BE2C (cell line): Measurements from ENCODE around the gene DIAPH3.

Source experiments
- DNase-seq: peaks from one replicate; pipeline ENCODE4 v3.0.0-alpha.2; 2020
- H3K27me3 ChIP-seq: fragments of 250-450 bp; sonication (Bioruptor Pico); 2 replicates; pipeline ENCODE4 v1.5.1; 2020; ENCODE audit warnings: mild to moderate bottlenecking
- H3K36me3 ChIP-seq: fragments of 250-450 bp; sonication (Bioruptor Pico); 2 replicates; pipeline ENCODE4 v1.5.1; 2020; ENCODE audit warnings: mild to moderate bottlenecking
- H3K4me1 ChIP-seq: fragments of 250-450 bp; sonication (Bioruptor Pico); 2 replicates; pipeline ENCODE4 v1.5.1; 2020
- H3K4me3 ChIP-seq: 2 replicates; pipeline ENCODE4 v1.5.1; 2011; ENCODE audit warnings: low read depth, low read length
- H3K9me3 ChIP-seq: fragments of 250-450 bp; sonication (Bioruptor Pico); 2 replicates; pipeline ENCODE4 v1.5.1; 2020
- TF ChIP-seq, protein P1 (sequence below): IDR thresholded peaks from 2 replicates; pipeline ENCODE4 v1.5.1; 2012; ENCODE audit warnings: mild to moderate bottlenecking, low read depth, low read length

The DIAPH3 gene

DNA sequence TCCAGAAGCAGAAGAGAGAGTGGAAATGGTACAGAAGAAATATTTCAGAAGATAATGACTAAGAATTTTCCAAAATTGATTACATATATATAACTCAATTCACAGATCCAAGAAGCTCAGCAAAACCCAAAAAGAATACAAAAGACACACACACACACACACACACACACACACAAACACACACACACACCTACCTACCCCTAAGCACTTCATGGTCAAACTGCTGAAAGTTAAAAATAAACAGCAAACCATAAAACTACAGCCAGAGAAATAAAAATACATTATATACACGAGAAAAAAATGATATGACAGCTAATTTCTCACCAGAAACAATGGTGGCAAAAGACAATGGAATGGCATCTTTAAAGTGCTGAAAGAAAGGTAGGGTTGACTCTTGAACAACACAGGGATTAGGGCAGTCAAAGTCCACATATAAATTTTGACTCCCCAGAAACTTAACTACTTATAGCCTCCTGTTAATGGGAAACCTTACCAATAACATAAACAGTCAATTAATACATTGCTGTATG, 49.2 kb downstream of the DIAPH3 start:
- TF ChIP-seq, protein P1, sequence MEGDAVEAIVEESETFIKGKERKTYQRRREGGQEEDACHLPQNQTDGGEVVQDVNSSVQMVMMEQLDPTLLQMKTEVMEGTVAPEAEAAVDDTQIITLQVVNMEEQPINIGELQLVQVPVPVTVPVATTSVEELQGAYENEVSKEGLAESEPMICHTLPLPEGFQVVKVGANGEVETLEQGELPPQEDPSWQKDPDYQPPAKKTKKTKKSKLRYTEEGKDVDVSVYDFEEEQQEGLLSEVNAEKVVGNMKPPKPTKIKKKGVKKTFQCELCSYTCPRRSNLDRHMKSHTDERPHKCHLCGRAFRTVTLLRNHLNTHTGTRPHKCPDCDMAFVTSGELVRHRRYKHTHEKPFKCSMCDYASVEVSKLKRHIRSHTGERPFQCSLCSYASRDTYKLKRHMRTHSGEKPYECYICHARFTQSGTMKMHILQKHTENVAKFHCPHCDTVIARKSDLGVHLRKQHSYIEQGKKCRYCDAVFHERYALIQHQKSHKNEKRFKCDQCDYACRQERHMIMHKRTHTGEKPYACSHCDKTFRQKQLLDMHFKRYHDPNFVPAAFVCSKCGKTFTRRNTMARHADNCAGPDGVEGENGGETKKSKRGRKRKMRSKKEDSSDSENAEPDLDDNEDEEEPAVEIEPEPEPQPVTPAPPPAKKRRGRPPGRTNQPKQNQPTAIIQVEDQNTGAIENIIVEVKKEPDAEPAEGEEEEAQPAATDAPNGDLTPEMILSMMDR, result no peak
- peaks cover 11% of the 10 kb centered on the region for H3K36me3 ChIP-seq

DNA sequence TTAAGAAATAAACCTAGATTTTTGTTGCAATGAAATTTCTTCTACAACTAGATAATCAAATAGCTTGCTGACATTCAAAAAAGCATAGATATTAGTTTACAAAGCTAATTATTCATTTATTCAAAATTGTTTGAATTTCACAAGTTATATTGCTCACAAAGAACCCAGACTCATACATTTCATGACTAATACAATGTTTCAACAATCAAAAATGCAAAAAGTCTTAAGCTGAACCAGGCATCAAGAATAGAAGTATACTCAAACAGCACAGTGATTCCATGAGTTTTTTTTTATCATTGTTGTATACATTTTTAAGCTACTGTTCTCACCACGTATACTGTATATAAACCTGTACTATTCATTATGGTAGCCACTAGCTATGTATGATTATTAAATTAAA, 51.0 kb downstream of the DIAPH3 start:
- Histone ChIP-seq H3K36me3 (peaks cover 11% of the 10 kb centered on the region), H3K4me1 (peaks cover 4% of the 10 kb centered on the region), H3K27me3 (no peaks in the 10 kb centered on the region), H3K9me3 (no peaks in the 10 kb centered on the region), H3K4me3 (no peak overlapping the region)
- TF ChIP-seq, protein P1, result no peak
- DNase-seq, result no peak

More for the DNA sequence above, 49.2 kb downstream of the DIAPH3 start:
- no peaks in the 10 kb centered on the region for H3K9me3 ChIP-seq
- no peak for DNase-seq
- H3K4me1 ChIP-seq, result no peaks in the 10 kb centered on the region
- H3K27me3 ChIP-seq, result no peaks in the 10 kb centered on the region
- no peak overlapping the region for H3K4me3 ChIP-seq

DNA sequence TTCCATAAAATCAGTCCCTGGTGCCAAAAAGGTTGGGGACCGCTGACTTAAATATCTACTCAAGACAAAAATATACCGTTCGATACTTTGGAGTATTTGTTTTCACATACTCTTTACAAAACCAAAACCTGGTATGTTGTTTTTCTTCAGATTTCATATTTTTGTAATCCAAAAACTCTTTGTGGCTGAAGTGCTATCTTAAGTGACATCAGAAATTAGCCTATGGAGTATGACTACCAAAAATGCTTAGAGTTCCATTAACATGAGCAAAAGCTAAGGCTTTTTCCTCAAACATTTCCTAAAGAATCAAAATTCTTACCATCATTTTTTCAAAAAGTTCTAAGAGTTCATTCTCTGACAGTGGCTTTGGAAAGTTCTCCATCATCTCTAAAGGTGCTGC, 52.0 kb downstream of the DIAPH3 start:
- DNase-seq, result no peak
- Histone ChIP-seq H3K9me3 (no peaks in the 10 kb centered on the region), H3K4me3 (no peak overlapping the region), H3K36me3 (peaks cover 11% of the 10 kb centered on the region), H3K27me3 (no peaks in the 10 kb centered on the region), H3K4me1 (peaks cover 4% of the 10 kb centered on the region)
- TF ChIP-seq, protein P1, result no peak

DNA sequence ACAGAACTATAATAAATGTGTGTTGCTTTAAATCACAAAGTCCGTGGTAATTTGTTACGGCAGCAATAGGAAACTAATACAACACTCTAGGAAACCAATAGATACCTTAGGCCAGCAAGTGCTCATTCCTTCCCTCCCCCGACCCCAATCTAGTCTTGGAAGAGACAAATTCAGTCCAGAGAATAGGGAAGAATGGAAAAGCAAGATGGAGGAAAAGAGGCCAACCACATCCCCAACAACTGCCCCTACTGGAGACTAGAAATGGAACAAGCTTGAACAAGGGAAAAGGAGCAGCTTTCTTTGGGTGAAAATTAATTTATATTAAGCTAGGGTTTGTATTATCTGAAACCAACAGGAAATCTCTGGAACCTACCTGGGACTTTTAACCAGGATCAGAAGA, 54.4 kb downstream of the DIAPH3 start:
- Histone ChIP-seq H3K4me3 (no peak overlapping the region), H3K9me3 (no peaks in the 10 kb centered on the region), H3K36me3 (peaks cover 11% of the 10 kb centered on the region), H3K4me1 (peaks cover 4% of the 10 kb centered on the region), H3K27me3 (no peaks in the 10 kb centered on the region)
- TF ChIP-seq, protein P1, result no peak
- DNase-seq, result no peak

DNA sequence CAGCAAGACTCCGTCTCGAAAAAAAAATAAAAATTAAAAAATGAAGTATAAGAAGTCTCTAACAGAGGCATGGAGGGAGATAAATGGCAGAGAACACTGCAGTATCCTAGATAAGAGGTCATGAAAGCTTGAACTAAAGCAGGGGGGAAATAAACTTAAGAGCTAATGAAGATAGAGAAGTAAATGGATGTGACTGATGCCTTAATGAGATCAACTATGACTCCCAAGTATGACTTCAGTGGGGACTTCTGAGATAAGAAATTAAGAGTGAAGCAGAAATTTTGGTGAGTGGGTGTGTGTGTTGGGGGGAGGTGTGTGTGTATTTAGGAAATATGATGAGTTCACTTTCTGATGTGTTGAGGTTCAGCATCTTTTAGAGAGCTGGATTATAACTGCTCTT, 55.1 kb downstream of the DIAPH3 start:
- Histone ChIP-seq H3K9me3 (no peaks in the 10 kb centered on the region), H3K36me3 (peaks cover 11% of the 10 kb centered on the region), H3K4me3 (no peak overlapping the region), H3K4me1 (peaks cover 4% of the 10 kb centered on the region), H3K27me3 (no peaks in the 10 kb centered on the region)
- TF ChIP-seq, protein P1, result no peak
- no peak for DNase-seq

DNA sequence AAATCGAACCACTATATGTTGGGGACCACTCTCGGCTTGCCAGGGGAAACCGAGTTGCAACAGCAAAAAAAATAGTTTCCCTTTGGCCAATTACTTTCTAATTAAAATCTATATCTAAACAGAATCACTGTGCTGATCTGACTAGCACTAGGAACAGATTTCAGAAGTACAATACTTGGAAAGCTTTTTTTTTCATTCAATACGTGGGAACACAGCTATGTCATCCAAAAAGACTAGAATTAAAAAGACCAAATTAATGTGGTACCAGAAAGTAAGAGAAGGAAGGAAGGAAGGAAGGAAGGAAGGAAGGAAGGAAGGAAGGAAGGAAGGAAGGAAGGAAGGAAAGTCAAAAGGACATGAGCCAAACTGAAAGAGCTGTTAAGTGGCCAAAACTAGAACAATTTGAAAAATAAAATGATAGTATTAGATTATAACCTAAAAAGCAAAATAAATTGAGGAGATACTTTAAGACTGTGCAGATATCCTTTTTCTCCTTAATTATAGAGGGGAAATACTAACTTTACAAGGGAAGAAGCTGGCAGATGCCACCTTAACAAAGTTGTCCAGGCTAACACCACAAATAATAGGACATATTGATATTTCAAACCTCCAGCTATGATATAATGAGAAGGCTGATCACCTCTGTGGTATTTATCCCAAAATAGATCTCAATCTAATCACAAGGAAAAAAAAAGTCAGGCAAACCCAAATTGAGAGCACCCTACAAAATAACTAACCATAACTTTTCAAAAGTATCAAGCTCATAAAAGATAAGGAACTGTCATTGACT, 63.9 kb downstream of the DIAPH3 start:
- Histone ChIP-seq H3K4me1 (peaks cover 6% of the 10 kb centered on the region), H3K4me3 (no peak overlapping the region), H3K27me3 (no peaks in the 10 kb centered on the region), H3K36me3 (no peaks in the 10 kb centered on the region), H3K9me3 (no peaks in the 10 kb centered on the region)
- DNase-seq, result no peak
- TF ChIP-seq, protein P1, result no peak
